HCT116 (cell line): Measurements from ENCODE around the gene INPP5K.
"Not testable (repeated sequence)": the region's sequence is repeated elsewhere in the genome, so short reads cannot be mapped to it uniquely, and the experiment has no call there.

ENCODE experiments used
- EZH2 ChIP-seq: fragments of 200-600 bp; sonication (generic); IDR thresholded peaks from 2 replicates; pipeline ENCODE4 v1.6.1; 2017; ENCODE audit warnings: antibody characterized with exemption, mixed run types
- EZH2phosphoT487 ChIP-seq: fragments of 200-600 bp; IDR thresholded peaks from 2 replicates; pipeline ENCODE4 v1.6.1; 2018; ENCODE audit warnings: antibody characterized with exemption, borderline replicate concordance
- MAX ChIP-seq: IDR thresholded peaks from 2 replicates; pipeline ENCODE4 v1.6.1; 2012
- POLR2A ChIP-seq: IDR thresholded peaks from 2 replicates; pipeline ENCODE4 v1.7.0; 2011; ENCODE audit warnings: borderline replicate concordance; ENCODE audit not compliant: insufficient read depth, insufficient read length; ENCODE audit errors: extremely low read depth
- POLR2AphosphoS5 ChIP-seq: IDR thresholded peaks from 2 replicates; pipeline ENCODE4 v1.6.1; 2011; ENCODE audit warnings: mild to moderate bottlenecking, low read depth, low read length, moderate library complexity
- TCF7L2 ChIP-seq: IDR thresholded peaks from 2 replicates; pipeline ENCODE4 v1.7.0; 2011; ENCODE audit warnings: borderline replicate concordance, inconsistent platforms; ENCODE audit not compliant: insufficient read depth, insufficient read length; ENCODE audit errors: extremely low read depth
- TF ChIP-seq, protein P1 (sequence below), 3 experiments: fragments of 200-600 bp in 1 of 3; sonication (generic) in 1 of 3; IDR thresholded peaks in 2 of 3; conservative IDR thresholded peaks in 1 of 3; 2 replicates each; pipeline ENCODE4 v1.5.1; 2012 to 2017; ENCODE audit warnings: low read depth in 2 of 3, low read length in 2 of 3, antibody characterized with exemption in 1 of 3, borderline replicate concordance in 1 of 3, control low read depth in 1 of 3, mild to moderate bottlenecking in 1 of 3, mixed read lengths in 1 of 3, mixed run types in 1 of 3, moderate library complexity in 1 of 3; ENCODE audit not compliant: insufficient read depth in 1 of 3

- TF ChIP-seq, protein P1, sequence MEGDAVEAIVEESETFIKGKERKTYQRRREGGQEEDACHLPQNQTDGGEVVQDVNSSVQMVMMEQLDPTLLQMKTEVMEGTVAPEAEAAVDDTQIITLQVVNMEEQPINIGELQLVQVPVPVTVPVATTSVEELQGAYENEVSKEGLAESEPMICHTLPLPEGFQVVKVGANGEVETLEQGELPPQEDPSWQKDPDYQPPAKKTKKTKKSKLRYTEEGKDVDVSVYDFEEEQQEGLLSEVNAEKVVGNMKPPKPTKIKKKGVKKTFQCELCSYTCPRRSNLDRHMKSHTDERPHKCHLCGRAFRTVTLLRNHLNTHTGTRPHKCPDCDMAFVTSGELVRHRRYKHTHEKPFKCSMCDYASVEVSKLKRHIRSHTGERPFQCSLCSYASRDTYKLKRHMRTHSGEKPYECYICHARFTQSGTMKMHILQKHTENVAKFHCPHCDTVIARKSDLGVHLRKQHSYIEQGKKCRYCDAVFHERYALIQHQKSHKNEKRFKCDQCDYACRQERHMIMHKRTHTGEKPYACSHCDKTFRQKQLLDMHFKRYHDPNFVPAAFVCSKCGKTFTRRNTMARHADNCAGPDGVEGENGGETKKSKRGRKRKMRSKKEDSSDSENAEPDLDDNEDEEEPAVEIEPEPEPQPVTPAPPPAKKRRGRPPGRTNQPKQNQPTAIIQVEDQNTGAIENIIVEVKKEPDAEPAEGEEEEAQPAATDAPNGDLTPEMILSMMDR (IDR thresholded peaks at IDR 0.05 in 2 of 3, conservative IDR thresholded peaks at IDR 0.05 in 1 of 3; ENCODE audit: borderline replicate concordance in 1 of 3, insufficient read depth in 1 of 3, low read depth in 2 of 3, low read length in 2 of 3): not testable (repeated sequence)
- not testable (repeated sequence) for TF ChIP-seq EZH2phosphoT487, TCF7L2, POLR2A, EZH2, POLR2AphosphoS5, MAX
Measured at GRCh38 chr17:1508709-1509108, 7.7 kb downstream of the INPP5K start.
